ENCODE results near the gene RNF5.

DNA sequence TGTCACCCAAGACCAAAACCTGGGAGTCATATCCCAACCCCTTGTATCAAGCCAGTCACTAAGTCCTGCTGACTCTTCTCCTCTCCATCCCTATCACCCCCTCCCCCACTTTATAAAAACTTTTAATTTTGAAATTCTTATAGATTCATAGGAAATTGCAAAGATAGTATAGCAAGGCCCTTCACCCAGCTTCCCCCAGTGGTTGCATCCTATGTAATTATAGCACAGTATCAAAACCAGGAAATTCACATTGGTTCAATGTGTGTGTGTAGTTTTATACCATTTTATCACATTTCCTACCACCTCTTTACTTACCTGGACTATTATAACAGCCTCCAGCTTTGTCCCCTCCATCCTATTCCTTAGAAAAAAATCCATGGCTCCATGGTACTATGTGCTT is 20.2 kb upstream of the RNF5 start:
- TF ChIP-seq, protein P1, sequence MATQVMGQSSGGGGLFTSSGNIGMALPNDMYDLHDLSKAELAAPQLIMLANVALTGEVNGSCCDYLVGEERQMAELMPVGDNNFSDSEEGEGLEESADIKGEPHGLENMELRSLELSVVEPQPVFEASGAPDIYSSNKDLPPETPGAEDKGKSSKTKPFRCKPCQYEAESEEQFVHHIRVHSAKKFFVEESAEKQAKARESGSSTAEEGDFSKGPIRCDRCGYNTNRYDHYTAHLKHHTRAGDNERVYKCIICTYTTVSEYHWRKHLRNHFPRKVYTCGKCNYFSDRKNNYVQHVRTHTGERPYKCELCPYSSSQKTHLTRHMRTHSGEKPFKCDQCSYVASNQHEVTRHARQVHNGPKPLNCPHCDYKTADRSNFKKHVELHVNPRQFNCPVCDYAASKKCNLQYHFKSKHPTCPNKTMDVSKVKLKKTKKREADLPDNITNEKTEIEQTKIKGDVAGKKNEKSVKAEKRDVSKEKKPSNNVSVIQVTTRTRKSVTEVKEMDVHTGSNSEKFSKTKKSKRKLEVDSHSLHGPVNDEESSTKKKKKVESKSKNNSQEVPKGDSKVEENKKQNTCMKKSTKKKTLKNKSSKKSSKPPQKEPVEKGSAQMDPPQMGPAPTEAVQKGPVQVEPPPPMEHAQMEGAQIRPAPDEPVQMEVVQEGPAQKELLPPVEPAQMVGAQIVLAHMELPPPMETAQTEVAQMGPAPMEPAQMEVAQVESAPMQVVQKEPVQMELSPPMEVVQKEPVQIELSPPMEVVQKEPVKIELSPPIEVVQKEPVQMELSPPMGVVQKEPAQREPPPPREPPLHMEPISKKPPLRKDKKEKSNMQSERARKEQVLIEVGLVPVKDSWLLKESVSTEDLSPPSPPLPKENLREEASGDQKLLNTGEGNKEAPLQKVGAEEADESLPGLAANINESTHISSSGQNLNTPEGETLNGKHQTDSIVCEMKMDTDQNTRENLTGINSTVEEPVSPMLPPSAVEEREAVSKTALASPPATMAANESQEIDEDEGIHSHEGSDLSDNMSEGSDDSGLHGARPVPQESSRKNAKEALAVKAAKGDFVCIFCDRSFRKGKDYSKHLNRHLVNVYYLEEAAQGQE (IDR thresholded peaks at IDR 0.05; ENCODE audit: insufficient read depth in 1 of 2, low read depth in 2 of 2, low read length in 1 of 2), result no peak
- no peak for TF ChIP-seq SIN3A (IDR thresholded peaks at IDR 0.05; ENCODE audit: borderline replicate concordance, insufficient read depth, low read depth, low read length)
- TF ChIP-seq, protein P2, sequence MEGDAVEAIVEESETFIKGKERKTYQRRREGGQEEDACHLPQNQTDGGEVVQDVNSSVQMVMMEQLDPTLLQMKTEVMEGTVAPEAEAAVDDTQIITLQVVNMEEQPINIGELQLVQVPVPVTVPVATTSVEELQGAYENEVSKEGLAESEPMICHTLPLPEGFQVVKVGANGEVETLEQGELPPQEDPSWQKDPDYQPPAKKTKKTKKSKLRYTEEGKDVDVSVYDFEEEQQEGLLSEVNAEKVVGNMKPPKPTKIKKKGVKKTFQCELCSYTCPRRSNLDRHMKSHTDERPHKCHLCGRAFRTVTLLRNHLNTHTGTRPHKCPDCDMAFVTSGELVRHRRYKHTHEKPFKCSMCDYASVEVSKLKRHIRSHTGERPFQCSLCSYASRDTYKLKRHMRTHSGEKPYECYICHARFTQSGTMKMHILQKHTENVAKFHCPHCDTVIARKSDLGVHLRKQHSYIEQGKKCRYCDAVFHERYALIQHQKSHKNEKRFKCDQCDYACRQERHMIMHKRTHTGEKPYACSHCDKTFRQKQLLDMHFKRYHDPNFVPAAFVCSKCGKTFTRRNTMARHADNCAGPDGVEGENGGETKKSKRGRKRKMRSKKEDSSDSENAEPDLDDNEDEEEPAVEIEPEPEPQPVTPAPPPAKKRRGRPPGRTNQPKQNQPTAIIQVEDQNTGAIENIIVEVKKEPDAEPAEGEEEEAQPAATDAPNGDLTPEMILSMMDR (IDR thresholded peaks at IDR 0.05), result no peak

Measured in Panc1 (cell line).